ENCODE results near the gene ASB11. TPM values are rescaled to one million over a fixed set of nuclear protein-coding genes. Genes with fewer than 3 reads are reported as not detected.

The ASB11 gene
- total and polyA plus RNA-seq, 7 donors: 0.16 to 0.60 TPM; not detected in 5

Other genes starting within 250 kb of the ASB11 start
- 1 to 10 TPM; 1.1 to 3.0 (median 2.5) TPM for gene ASB9, start 45.6 kb downstream of the ASB11 start, total RNA-seq
- gene ASB9, start 45.6 kb downstream of the ASB11 start, polyA plus RNA-seq: 1 to 10 TPM; 1.2 to 3.7 (median 3.7) TPM
- 1 to 10 TPM; 3.9 to 8.0 (median 6.1) TPM for gene PIGA, start 19.9 kb upstream of the ASB11 start, total RNA-seq
- 1 to 10 TPM; 8.0 to 9.5 (median 9.0) TPM for gene PIGA, start 19.9 kb upstream of the ASB11 start, polyA plus RNA-seq
- 10 to 100 TPM in 1 of 4 donors, 1 to 10 TPM in 1, under 1 TPM in 2; 0.81 to 11.4 (median 4.8) TPM for gene VEGFD, start 68.8 kb upstream of the ASB11 start, total RNA-seq
- 1 to 10 TPM in 1 of 3 donors, under 1 TPM in 1, not detected in 1; 0.41 to 4.8 TPM for gene VEGFD, start 68.8 kb upstream of the ASB11 start, polyA plus RNA-seq
- 10 to 100 TPM in 3 of 4 donors, 1 to 10 TPM in 1; 4.5 to 22.1 (median 15.8) TPM for gene PIR, start 177.7 kb upstream of the ASB11 start, total RNA-seq
- 10 to 100 TPM in 2 of 3 donors, 1 to 10 TPM in 1; 6.0 to 11.6 (median 11.4) TPM for gene PIR, start 177.7 kb upstream of the ASB11 start, polyA plus RNA-seq
- gene BMX, start 185.2 kb upstream of the ASB11 start, total RNA-seq: 1 to 10 TPM in 3 of 4 donors, under 1 TPM in 1; 0.68 to 3.0 (median 2.1) TPM
- 1 to 10 TPM; 1.4 to 4.8 (median 2.9) TPM for gene BMX, start 185.2 kb upstream of the ASB11 start, polyA plus RNA-seq